Esophagus squamous epithelium (tissue), 5 donors: ENCODE data around the gene B3GALNT2. TPM values are rescaled to one million over a fixed set of nuclear protein-coding genes. Genes with fewer than 3 reads are reported as not detected.

Experiments used
- DNase-seq: peaks from one replicate; lab custom pipeline; 2025; lab: John Stamatoyannopoulos, UW
- H3K27ac ChIP-seq, 4 donors: fragments of 200-600 bp; sonication (generic); one replicate each; pipeline ENCODE4 v1.5.1; 2016 to 2019; ENCODE audit warnings: mild to moderate bottlenecking in 1 of 4
- H3K27me3 ChIP-seq, 4 donors: fragments of 200-600 bp; sonication (generic); 1 replicate in 3 of 4; 2 replicates in 1 of 4; pipeline versions ENCODE4 v1.5.1 to v1.6.0; 2017 to 2021; ENCODE audit warnings: antibody characterized with exemption in 1 of 4
- H3K36me3 ChIP-seq, 3 donors: fragments of 200-600 bp; sonication (generic); one replicate each; pipeline ENCODE4 v1.5.1; 2016 to 2019
- H3K4me1 ChIP-seq, 3 donors: fragments of 200-600 bp; sonication (generic); one replicate each; pipeline ENCODE4 v1.5.1; 2017 to 2019
- H3K4me3 ChIP-seq, 4 donors: fragments of 200-600 bp; sonication (generic); 1 replicate in 3 of 4; 2 replicates in 1 of 4; pipeline ENCODE4 v1.5.1; 2016 to 2019; ENCODE audit warnings: mild to moderate bottlenecking in 2 of 4, moderate library complexity in 1 of 4
- H3K9me3 ChIP-seq, 3 donors: fragments of 200-600 bp; sonication (generic); one replicate each; pipeline ENCODE4 v1.5.1; 2016 to 2019
- POLR2A ChIP-seq, 4 donors: fragments of 450-650 bp; IDR thresholded peaks; one replicate each; pipeline ENCODE4 v1.6.1; 2017; ENCODE audit warnings: antibody characterized with exemption in 4 of 4, mild to moderate bottlenecking in 4 of 4, moderate library complexity in 3 of 4
- WGBS, 2 donors: methylation state at CpG; one replicate each; pipeline ENCODE4 v1.1.5; 2018; 5-methylcytosine and 5-hydroxymethylcytosine counted together
- intact Hi-C: fragments of 100-400 bp; cut with DNase I; formaldehyde crosslinking; loops from one replicate; pipeline ENCODE4 v1.15.0; 2022
- total RNA-seq, 4 donors: library from RNA; depleted of rRNA; stranded (reverse); fragments of >200 nt; gene quantifications; one replicate each; pipeline ENCODE4 v1.1.0, GENCODE V29; 2016
- TF ChIP-seq, protein P1 (sequence below), 6 experiments: fragments of 450-650 bp in 4 of 6; fragments of 200-600 bp in 2 of 6; sonication (generic) in 2 of 6; IDR thresholded peaks; one replicate each; pipeline ENCODE4 v1.5.1; 2016 to 2019; ENCODE audit warnings: antibody characterized with exemption in 6 of 6, mild to moderate bottlenecking in 4 of 6, moderate library complexity in 4 of 6
- donor health status: DM: yes; HTN: yes; CAD: no.

B3GALNT2 gene
- total RNA-seq, 4 donors from 2014 or later = 23.1 to 44.6 (median 34.4) TPM

DNA sequence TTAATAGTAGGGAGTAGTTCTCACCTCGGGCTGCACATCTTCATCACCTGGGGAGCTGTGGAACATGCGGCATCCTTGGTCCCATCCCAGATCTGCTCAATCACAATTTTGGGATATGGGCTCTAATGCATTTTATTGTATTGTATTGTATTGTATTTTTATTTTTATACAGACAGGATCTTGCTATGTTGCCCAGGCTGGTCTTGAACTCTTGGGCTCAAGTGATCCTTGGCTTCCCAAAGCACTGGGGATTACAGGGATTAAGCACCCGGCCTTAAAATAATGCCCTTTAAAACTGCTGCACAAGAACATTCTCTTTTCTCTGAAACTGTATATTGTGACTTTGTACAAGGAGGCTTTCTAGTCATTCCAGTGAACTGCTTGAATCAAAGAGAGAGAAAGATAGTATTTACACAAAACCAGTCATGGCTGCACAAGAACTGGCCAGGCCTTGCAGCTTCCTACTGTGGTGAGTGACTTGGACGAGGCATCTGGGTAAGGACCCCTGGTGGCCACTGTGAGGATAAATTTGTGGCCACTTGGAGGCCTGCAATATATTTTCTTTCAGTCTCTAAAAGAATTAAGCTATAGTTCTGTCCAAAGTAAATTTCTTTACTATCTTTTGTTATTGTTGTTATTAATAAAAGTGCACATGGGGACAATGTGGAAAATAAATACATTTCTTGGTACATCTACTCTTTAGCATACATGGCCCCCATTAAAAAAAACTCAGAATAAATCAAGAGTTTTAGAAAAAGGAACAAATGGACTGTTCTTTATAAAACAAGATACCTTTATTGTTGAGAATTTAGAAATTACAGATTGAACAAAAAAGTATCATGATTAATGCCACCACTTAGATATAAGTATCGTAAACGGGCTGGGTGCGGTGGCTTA is 89.0 kb downstream of the B3GALNT2 start:
- 70 to 73% methylated on average over 7 of the region's 7 CpGs for WGBS, 2 donors
- peaks cover 0 to 15% (median 0%) of the 10 kb centered on the region in 3 donors for H3K4me1 ChIP-seq
- H3K4me3 ChIP-seq = no peak overlapping the region
- H3K9me3 ChIP-seq = no peaks in the 10 kb centered on the region
- H3K27me3 ChIP-seq = no peaks in the 10 kb centered on the region
- H3K36me3 ChIP-seq = peaks cover 0 to 15% (median 0%) of the 10 kb centered on the region in 3 donors
- no peak for TF ChIP-seq POLR2A (IDR thresholded peaks at IDR 0.05)
- TF ChIP-seq, protein P1, sequence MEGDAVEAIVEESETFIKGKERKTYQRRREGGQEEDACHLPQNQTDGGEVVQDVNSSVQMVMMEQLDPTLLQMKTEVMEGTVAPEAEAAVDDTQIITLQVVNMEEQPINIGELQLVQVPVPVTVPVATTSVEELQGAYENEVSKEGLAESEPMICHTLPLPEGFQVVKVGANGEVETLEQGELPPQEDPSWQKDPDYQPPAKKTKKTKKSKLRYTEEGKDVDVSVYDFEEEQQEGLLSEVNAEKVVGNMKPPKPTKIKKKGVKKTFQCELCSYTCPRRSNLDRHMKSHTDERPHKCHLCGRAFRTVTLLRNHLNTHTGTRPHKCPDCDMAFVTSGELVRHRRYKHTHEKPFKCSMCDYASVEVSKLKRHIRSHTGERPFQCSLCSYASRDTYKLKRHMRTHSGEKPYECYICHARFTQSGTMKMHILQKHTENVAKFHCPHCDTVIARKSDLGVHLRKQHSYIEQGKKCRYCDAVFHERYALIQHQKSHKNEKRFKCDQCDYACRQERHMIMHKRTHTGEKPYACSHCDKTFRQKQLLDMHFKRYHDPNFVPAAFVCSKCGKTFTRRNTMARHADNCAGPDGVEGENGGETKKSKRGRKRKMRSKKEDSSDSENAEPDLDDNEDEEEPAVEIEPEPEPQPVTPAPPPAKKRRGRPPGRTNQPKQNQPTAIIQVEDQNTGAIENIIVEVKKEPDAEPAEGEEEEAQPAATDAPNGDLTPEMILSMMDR (IDR thresholded peaks at IDR 0.05) = peak; percentile 67 to 82 (median 77)
- intact Hi-C loops = loop anchor here (5.0 to 10.0 kb wide), 2 partner anchors 163 to 310 kb away; no protein-coding TSS in a partner anchor
- DNase-seq = no peak
- no peak overlapping the region for H3K27ac ChIP-seq

DNA sequence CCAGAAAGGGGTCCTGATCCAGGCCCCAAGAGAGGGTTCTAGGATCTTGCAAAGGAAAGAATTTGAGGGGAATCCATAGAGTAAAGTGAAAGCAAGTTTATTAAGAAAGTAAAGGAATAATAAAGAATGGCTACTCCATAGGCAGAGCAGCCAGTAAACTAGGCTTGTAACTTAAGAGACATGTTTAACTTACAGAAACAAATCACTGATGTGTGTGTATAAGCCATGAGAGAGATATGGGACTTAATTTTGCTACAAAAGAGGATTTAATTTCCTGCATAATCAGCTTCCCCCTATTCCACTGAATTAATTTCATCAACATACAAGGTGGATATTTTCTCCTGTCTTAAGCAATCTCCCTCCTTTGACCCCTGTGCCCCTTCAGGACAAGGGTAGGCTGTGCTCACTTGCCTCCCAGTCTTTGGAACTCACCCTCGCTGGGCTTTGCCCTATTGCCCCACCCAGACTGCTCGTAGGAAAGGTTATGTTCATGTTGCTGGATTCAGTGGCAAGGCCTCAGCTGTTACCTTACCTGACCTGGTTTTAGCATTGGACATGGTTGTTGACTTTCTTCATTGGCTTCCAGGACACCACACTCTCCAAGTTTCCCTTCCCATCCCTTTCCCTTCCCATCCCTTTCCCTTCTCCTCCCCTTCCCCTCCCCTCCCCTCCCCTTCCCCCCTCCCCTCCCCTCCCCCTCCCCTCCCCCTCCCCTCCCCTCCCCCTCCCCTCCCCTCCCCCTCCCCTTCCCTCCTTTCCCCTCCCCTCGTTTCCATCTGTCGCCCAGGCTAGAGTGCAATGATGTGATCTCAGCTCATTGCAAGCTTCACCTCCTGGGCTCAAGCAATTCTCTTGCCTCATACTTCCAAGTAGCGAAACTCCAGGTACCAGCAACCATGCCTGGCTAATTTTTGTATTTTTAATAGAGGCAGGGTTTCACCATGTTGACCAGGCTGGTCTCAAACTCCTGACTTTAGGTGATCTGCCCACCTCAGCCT is 92.5 kb downstream of the B3GALNT2 start:
- no peak for DNase-seq
- 62 to 84% methylated on average over 2 to 3 of the region's 5 CpGs for WGBS, 2 donors
- TF ChIP-seq POLR2A (IDR thresholded peaks at IDR 0.05) = no peak
- TF ChIP-seq, protein P1 (IDR thresholded peaks at IDR 0.05) = no peak
- no peak overlapping the region for H3K4me3 ChIP-seq
- H3K27ac ChIP-seq = no peak overlapping the region
- H3K27me3 ChIP-seq = no peaks in the 10 kb centered on the region
- H3K36me3 ChIP-seq = no peaks in the 10 kb centered on the region
- H3K4me1 ChIP-seq = peaks cover 0 to 11% (median 0%) of the 10 kb centered on the region in 3 donors
- H3K9me3 ChIP-seq = no peaks in the 10 kb centered on the region
- intact Hi-C loops = loop anchor here (10.0 kb wide), 1 partner anchor 307 kb away; no protein-coding TSS in a partner anchor

DNA sequence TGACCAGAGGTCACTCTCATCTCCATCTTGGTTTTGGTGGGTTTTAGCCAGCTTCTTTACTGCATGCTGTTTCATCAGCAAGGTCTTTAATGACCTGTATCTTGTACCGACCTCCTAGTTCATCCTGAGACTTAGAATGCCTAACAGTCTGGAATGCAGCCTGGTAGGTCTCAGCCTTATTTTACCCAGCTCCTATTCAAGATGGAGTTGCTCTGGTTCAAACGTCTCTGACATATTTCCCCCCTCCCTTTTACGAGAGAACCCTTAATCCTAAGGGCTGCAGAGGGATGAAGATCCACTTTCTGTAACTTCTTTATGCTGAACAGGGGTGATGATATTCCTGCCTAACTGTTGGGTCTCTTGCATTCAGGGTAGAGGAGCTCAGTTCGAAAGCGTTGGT is 93.8 kb downstream of the B3GALNT2 start:
- Histone ChIP-seq H3K9me3 (no peaks in the 10 kb centered on the region), H3K27me3 (no peaks in the 10 kb centered on the region), H3K36me3 (peaks cover 0 to 3% (median 0%) of the 10 kb centered on the region in 3 donors), H3K27ac (no peak overlapping the region), H3K4me1 (peaks cover 0 to 7% (median 0%) of the 10 kb centered on the region in 3 donors), H3K4me3 (no peak overlapping the region)
- 83 to 94% methylated on average over 3 to 4 of the region's 5 CpGs for WGBS, 2 donors
- intact Hi-C loops = loop anchor here (10.0 kb wide), 1 partner anchor 306 kb away; no protein-coding TSS in a partner anchor
- TF ChIP-seq, protein P1 (IDR thresholded peaks at IDR 0.05) = no peak
- no peak for TF ChIP-seq POLR2A (IDR thresholded peaks at IDR 0.05)
- DNase-seq = no peak

DNA sequence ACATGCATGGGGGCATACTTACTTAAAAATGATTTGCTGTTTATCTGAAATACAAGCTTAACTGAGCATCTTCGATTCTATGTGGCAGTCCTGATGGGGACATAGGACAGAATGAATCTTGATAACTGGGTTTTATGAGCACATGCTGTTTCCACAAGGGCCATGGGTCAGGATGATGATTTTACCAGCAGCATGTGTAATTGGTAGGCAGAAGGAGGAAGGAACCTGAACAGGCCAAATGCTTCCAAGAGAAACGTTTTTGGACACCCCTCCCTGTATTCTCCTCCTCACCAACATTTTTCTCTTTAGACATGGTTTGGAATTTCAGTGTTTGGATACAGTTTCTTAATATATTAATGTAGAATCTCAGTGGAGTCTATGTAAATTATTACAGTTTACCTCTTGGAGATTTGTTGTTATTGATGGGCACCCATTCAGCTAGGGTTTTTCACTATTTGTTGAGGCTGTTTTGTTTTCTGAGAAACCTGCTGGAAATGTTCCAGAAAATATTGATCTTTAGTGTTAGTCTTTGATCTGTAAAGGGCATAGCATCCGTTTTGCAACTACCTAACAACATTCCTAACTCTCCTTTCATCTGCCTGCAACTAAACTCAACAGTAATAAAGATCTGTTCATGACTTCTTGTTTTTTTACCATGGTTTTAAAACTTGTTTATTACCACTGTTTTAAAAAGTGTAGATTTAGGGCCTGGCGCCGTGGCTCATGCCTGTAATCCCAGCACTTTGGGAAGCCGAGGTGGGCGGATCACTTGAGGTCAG is 95.0 kb downstream of the B3GALNT2 start:
- TF ChIP-seq POLR2A (IDR thresholded peaks at IDR 0.05) = no peak
- TF ChIP-seq, protein P1 (IDR thresholded peaks at IDR 0.05) = no peak
- Histone ChIP-seq H3K4me3 (no peak overlapping the region), H3K27me3 (no peaks in the 10 kb centered on the region), H3K36me3 (peaks cover 0 to 13% (median 0%) of the 10 kb centered on the region in 3 donors), H3K9me3 (no peaks in the 10 kb centered on the region), H3K27ac (no peak overlapping the region), H3K4me1 (no peaks in the 10 kb centered on the region)
- intact Hi-C loops = no loop called here
- no peak for DNase-seq
- 79% methylated on average over 7 of the region's 7 CpGs for WGBS, 2 donors
